Heart left ventricle (tissue), 16 donors: ENCODE measurements around the gene ADAM19. TPM values are rescaled to one million over a fixed set of nuclear protein-coding genes. Genes with fewer than 3 reads are reported as not detected.

Experiments used
- ATAC-seq, 4 donors: fragments of 200-7000 bp; cut with Tn5 transposase; one replicate each; pipeline ENCODE4 v1.9.1; 2020 to 2022; ENCODE audit warnings: moderate library complexity in 4 of 4, mild to moderate bottlenecking in 3 of 4, moderate number of reproducible peaks in 1 of 4
- DNase-seq, 5 donors: peaks; one replicate each; pipeline ENCODE4 v3.0.0-alpha.2; 2020
- H3K27ac ChIP-seq, 12 donors: fragments of 200-600 bp; sonication (generic) in 4 of 12; one replicate each; pipeline versions ENCODE4 v1.5.0 to v1.8.0; 2016 to 2022; ENCODE audit warnings: mild to moderate bottlenecking in 2 of 12
- H3K27me3 ChIP-seq, 9 donors: fragments of 200-600 bp; sonication (generic) in 2 of 9; one replicate each; pipeline versions ENCODE4 v1.5.1 to v1.8.0; 2016 to 2022; ENCODE audit warnings: mild to moderate bottlenecking in 3 of 9
- H3K36me3 ChIP-seq, 9 donors: fragments of 200-600 bp; sonication (generic) in 2 of 9; one replicate each; pipeline versions ENCODE4 v1.5.0 to v1.8.0; 2018 to 2022; ENCODE audit warnings: mild to moderate bottlenecking in 2 of 9
- H3K4me1 ChIP-seq, 12 donors: fragments of 200-600 bp; sonication (generic) in 4 of 12; one replicate each; pipeline versions ENCODE4 v1.5.0 to v1.8.0; 2016 to 2022; ENCODE audit warnings: mild to moderate bottlenecking in 3 of 12
- H3K4me3 ChIP-seq, 12 donors: fragments of 200-600 bp; sonication (generic) in 4 of 12; one replicate each; pipeline versions ENCODE4 v1.5.0 to v1.8.0; 2017 to 2022; ENCODE audit warnings: mild to moderate bottlenecking in 9 of 12, moderate library complexity in 4 of 12
- H3K9me3 ChIP-seq, 12 donors: fragments of 200-600 bp; sonication (generic) in 4 of 12; one replicate each; pipeline versions ENCODE4 v1.5.0 to v1.8.0; 2016 to 2022; ENCODE audit warnings: mild to moderate bottlenecking in 1 of 12
- POLR2A ChIP-seq, 2 donors: fragments of 450-650 bp; IDR thresholded peaks; one replicate each; pipeline ENCODE4 v1.6.1; 2017; ENCODE audit warnings: antibody characterized with exemption in 2 of 2, mild to moderate bottlenecking in 2 of 2, moderate library complexity in 2 of 2
- WGBS, 4 donors: extraction: QIAGEN DNeasy Blood & Tissue Kit in 2 of 4; methylation state at CpG; one replicate each; pipeline versions ENCODE4 v1.1.5 to v1.1.7; 2013 to 2018; 5-methylcytosine and 5-hydroxymethylcytosine counted together
- intact Hi-C, 10 donors: fragments of 100-400 bp; cut with DNase I; formaldehyde crosslinking; loops; one replicate each; pipeline versions ENCODE4 v1.11.1 to v1.14.2; 2022
- long read RNA-seq, 3 donors: library from polyadenylated mRNA; unstranded; transcript quantifications; one replicate each; pipeline ENCODE4 v2.0.0, GENCODE V29; 2020 to 2021
- polyA plus RNA-seq, 2 donors: library from polyadenylated mRNA; stranded (reverse); fragments of 200-250 nt; gene quantifications; one replicate each; pipeline ENCODE4 v1.2.3, GENCODE V29; 2013
- total RNA-seq, 9 donors: library from RNA; depleted of rRNA in 2 of 9; stranded (reverse); fragments of >200 nt in 2 of 9; fragmentation: NEBNext Ultra II Directional in 3 of 9; extraction: Animal tissue kit (Norgen Biotek cat#: 25700) in 3 of 9; gene quantifications; one replicate each; pipeline versions ENCODE4 v1.1.0 to v1.2.4, GENCODE V29; 2016 to 2023
- TF ChIP-seq, protein P1 (sequence below), 12 donors: fragments of 200-600 bp; sonication (generic) in 4 of 12; IDR thresholded peaks; one replicate each; pipeline versions ENCODE4 v1.5.0 to v1.8.0; 2018 to 2022; ENCODE audit warnings: antibody characterized with exemption in 12 of 12, mild to moderate bottlenecking in 5 of 12
- donor health status: ischemic (EF 13 %, LVEDD 7.1; RV severe dilation, severe dysfunction).
- donor health status: healthy with polysubstance abuse.
- donor health status: DM: no; HTN: yes; CAD: no.
- donor health status: DM: no; HTN: no; CAD: no.
- donor health status: ischemic (EF 25% LVEDD 6.9; RV normal size, moderate dysfunction).
- donor health status: ischemic (EF 25% LVEDD 5.7; RV mildly dilated, moderate dysfunction).
- donor health status: healthy.
- donor health status: DM: yes; HTN: yes; CAD: no.
- donor health status: ischemic (EF 35%, LVEDD 5.7; RV mildly dilated, moderate dysfunction).
- donor health status: nonischemic (EF 11% LVEDD 7.7; RV severe dilation, severe dysfunction).
- donor health status: DM: yes; HTN: yes; CAD: no.
- donor health status: PGD.
- donor health status: ischemic (EF 29% LVEDD 5.4; RV normal size, mild dysfunction).
- donor health status: nonischemic (EF 23%, LVEDD 6.1; RV moderate dilation, normal function).

The ADAM19 gene, protein sequence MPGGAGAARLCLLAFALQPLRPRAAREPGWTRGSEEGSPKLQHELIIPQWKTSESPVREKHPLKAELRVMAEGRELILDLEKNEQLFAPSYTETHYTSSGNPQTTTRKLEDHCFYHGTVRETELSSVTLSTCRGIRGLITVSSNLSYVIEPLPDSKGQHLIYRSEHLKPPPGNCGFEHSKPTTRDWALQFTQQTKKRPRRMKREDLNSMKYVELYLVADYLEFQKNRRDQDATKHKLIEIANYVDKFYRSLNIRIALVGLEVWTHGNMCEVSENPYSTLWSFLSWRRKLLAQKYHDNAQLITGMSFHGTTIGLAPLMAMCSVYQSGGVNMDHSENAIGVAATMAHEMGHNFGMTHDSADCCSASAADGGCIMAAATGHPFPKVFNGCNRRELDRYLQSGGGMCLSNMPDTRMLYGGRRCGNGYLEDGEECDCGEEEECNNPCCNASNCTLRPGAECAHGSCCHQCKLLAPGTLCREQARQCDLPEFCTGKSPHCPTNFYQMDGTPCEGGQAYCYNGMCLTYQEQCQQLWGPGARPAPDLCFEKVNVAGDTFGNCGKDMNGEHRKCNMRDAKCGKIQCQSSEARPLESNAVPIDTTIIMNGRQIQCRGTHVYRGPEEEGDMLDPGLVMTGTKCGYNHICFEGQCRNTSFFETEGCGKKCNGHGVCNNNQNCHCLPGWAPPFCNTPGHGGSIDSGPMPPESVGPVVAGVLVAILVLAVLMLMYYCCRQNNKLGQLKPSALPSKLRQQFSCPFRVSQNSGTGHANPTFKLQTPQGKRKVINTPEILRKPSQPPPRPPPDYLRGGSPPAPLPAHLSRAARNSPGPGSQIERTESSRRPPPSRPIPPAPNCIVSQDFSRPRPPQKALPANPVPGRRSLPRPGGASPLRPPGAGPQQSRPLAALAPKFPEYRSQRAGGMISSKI
- 10 to 100 TPM in 7 of 9 donors, 1 to 10 TPM in 2; 6.5 to 47.6 (median 19.0) TPM for total RNA-seq
- 10 to 100 TPM in 1 of 2 donors, 1 to 10 TPM in 1; 7.5 to 29.2 TPM for polyA plus RNA-seq
- long read RNA-seq, donor 1, partial matches to known transcripts = 2 of 3 reads
- long read RNA-seq, donor 1, other reads (novel, unspliced or antisense) = 0 of 3 reads
- long read RNA-seq, donor 2, partial matches to known transcripts = 1 of 9 reads
- long read RNA-seq, donor 2, other reads (novel, unspliced or antisense) = 8 of 9 reads
- long read RNA-seq, donor 3, partial matches to known transcripts = 3 of 11 reads
- long read RNA-seq, donor 3, other reads (novel, unspliced or antisense) = 8 of 11 reads

DNA sequence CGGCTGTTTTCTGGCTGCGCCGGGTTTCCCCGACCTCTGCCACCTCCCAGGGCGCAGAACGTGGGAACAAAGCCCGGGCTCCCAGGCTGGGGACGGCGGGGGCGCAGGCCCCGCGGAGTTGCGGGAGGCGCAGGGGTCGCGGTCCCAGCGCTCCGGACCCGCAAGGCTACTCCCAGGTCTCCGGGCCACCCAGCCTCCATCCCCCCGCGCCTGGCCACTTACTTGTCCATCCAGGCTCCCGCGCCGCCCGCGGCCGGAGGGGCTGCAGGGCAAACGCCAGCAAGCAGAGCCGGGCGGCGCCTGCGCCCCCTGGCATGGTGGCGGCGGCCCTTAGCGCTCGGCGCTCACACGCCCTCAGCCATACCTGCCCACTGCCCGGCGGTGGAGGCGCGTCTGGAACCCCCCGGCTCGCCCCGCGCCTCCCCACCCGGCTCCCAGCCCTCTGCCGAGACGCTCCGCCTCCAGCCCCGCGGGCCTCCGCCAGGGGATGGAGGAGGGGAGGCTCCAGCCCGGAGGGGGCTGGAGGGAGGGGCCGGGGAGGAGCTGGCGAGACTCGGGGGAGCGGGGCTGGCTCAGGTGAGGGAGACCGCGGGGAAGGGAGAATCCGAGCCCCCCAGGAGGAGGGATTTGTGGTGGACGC is at the start of gene ADAM19:
Gene ADAM19 (minus strand): TSS at position 395 of the 640 bp plus-strand sequence. CDS start 79 bp downstream, at position 316.
- 0 to 2% (median 1%) methylated on average over 34 to 63 of the region's 63 CpGs for WGBS, 4 donors
- intact Hi-C loops = loop anchor here in 4 of 10 donors (2.0 to 10.0 kb wide), 6 partner anchors 58 to 142 kb away; no protein-coding TSS in a partner anchor
- TF ChIP-seq POLR2A (IDR thresholded peaks at IDR 0.05) = no peak
- TF ChIP-seq, protein P1, sequence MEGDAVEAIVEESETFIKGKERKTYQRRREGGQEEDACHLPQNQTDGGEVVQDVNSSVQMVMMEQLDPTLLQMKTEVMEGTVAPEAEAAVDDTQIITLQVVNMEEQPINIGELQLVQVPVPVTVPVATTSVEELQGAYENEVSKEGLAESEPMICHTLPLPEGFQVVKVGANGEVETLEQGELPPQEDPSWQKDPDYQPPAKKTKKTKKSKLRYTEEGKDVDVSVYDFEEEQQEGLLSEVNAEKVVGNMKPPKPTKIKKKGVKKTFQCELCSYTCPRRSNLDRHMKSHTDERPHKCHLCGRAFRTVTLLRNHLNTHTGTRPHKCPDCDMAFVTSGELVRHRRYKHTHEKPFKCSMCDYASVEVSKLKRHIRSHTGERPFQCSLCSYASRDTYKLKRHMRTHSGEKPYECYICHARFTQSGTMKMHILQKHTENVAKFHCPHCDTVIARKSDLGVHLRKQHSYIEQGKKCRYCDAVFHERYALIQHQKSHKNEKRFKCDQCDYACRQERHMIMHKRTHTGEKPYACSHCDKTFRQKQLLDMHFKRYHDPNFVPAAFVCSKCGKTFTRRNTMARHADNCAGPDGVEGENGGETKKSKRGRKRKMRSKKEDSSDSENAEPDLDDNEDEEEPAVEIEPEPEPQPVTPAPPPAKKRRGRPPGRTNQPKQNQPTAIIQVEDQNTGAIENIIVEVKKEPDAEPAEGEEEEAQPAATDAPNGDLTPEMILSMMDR (IDR thresholded peaks at IDR 0.05) = peak in 5 of 12 donors; percentile 5 to 28 (median 20)
- H3K4me3 ChIP-seq = peak within 1 kb of the TSS; percentile 59 to 94 (median 86)
- peak; percentile 53 to 91 (median 89) for ATAC-seq
- peaks cover 0 to 14% (median 0%) of the 10 kb centered on the region in 9 donors for H3K27me3 ChIP-seq
- H3K27ac ChIP-seq = peak within 1 kb of the TSS; percentile 33 to 93 (median 87)
- H3K4me1 ChIP-seq = peaks cover 0 to 53% (median 25%) of the 10 kb centered on the region in 12 donors
- no peaks in the 10 kb centered on the region for H3K9me3 ChIP-seq
- H3K36me3 ChIP-seq = peaks cover 0 to 5% (median 0%) of the 10 kb centered on the region in 9 donors
- peak; percentile 69 to 82 (median 71) for DNase-seq

DNA sequence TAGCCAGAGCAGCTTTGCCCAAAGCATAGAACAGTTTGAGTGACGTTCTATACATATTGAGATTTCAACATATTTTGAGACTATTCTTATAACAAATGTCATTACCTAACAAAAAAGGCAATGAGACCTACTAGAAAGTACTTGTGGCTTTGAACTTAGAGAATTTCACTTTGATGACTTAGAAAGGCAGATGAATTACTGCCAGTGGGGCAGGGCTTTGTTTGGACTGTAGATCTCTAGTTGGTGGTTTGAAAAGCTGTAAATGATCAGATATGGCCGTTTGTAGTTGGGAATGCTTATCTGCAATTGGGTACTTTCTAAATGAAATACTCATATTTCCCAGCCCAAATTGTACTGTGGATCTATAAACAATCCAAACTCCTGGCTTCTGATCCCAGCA is 48.6 kb upstream of the ADAM19 start:
- intact Hi-C loops = no loop called here
- ATAC-seq (no peak), DNase-seq (no peak)
- Histone ChIP-seq H3K27ac (no peak overlapping the region), H3K4me1 (no peaks in the 10 kb centered on the region), H3K27me3 (no peaks in the 10 kb centered on the region), H3K36me3 (no peaks in the 10 kb centered on the region), H3K9me3 (peaks cover 0 to 9% (median 0%) of the 10 kb centered on the region in 12 donors), H3K4me3 (no peak overlapping the region)
- TF ChIP-seq POLR2A (IDR thresholded peaks at IDR 0.05) = no peak
- TF ChIP-seq, protein P1 (IDR thresholded peaks at IDR 0.05) = no peak
- 50 to 66% (median 55%) methylated on average over 2 of the region's 2 CpGs for whole genome bisulfite sequencing, 4 donors

DNA sequence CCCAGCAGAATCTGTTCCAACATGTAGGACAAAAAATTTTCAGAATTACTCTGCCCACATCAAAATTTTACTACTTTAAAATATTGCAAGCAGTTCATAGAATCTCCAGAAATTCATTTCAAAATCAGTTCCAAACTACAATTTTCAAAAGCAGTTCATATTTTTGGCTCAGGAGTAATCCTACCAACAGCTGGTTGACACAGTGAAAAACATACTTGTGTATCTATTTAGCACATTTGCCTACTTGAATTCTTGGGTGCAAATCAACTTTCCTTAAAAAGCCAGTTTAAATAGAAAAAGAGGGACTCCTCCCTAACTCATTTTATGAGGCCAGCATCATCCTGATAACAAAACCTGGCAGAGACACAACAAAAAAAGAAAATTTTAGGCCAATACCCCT is 45.2 kb upstream of the ADAM19 start:
- no peaks in the 10 kb centered on the region for H3K27me3 ChIP-seq
- ATAC-seq (no peak), DNase-seq (no peak)
- peaks cover 0 to 9% (median 0%) of the 10 kb centered on the region in 12 donors for H3K9me3 ChIP-seq
- intact Hi-C loops = no loop called here
- H3K4me3 ChIP-seq = no peak overlapping the region
- TF ChIP-seq POLR2A (IDR thresholded peaks at IDR 0.05) = no peak
- TF ChIP-seq, protein P1 (IDR thresholded peaks at IDR 0.05) = no peak
- H3K36me3 ChIP-seq = no peaks in the 10 kb centered on the region
- no peak overlapping the region for H3K27ac ChIP-seq
- no peaks in the 10 kb centered on the region for H3K4me1 ChIP-seq
